Kidney capillary endothelial cell (primary cell): Measurements from ENCODE around the gene OTOF.

Source experiments
- DNase-seq: peaks from one replicate; pipeline ENCODE4 v3.0.0-alpha.2; 2018; ENCODE audit warnings: low spot score

Gene OTOF

GRCh38 chr2:26477911-26478253, at the start of gene OTOF:
Gene OTOF (minus strand): TSS chr2:26478124.
- DNase-seq: no peak

GRCh38 chr2:26526589-26526988, 48.7 kb upstream of the OTOF start:
- DNase-seq: no peak

- DNase-seq: no peak
Observed at GRCh38 chr2:26526105-26526504, 48.2 kb upstream of the OTOF start.

GRCh38 chr2:26523750-26524149, 45.8 kb upstream of the OTOF start:
- no peak for DNase-seq

GRCh38 chr2:26522751-26523171, 44.8 kb upstream of the OTOF start:
- DNase-seq: no peak

GRCh38 chr2:26522325-26522724, 44.4 kb upstream of the OTOF start:
- DNase-seq: no peak

- no peak for DNase-seq
Observed at GRCh38 chr2:26521913-26522180, 43.9 kb upstream of the OTOF start.

- DNase-seq: no peak
Observed at GRCh38 chr2:26521054-26521912, 43.4 kb upstream of the OTOF start.

GRCh38 chr2:26520148-26520449, 42.2 kb upstream of the OTOF start:
- DNase-seq: no peak

- DNase-seq: no peak
Observed at GRCh38 chr2:26519396-26520147, 41.6 kb upstream of the OTOF start.

- no peak for DNase-seq
Observed at GRCh38 chr2:26516781-26517180, 38.9 kb upstream of the OTOF start.

GRCh38 chr2:26516246-26516645, 38.3 kb upstream of the OTOF start:
- no peak for DNase-seq

- no peak for DNase-seq
Observed at GRCh38 chr2:26515771-26516170, 37.8 kb upstream of the OTOF start.

GRCh38 chr2:26514045-26514444, 36.1 kb upstream of the OTOF start:
- no peak for DNase-seq

- no peak for DNase-seq
Observed at GRCh38 chr2:26513261-26513660, 35.3 kb upstream of the OTOF start.

GRCh38 chr2:26511466-26511865, 33.5 kb upstream of the OTOF start:
- DNase-seq: no peak

- DNase-seq: no peak
Observed at GRCh38 chr2:26510344-26510973, 32.5 kb upstream of the OTOF start.

GRCh38 chr2:26509141-26509540, 31.2 kb upstream of the OTOF start:
- no peak for DNase-seq

GRCh38 chr2:26507932-26508331, 30.0 kb upstream of the OTOF start:
- DNase-seq: no peak

- DNase-seq: no peak
Observed at GRCh38 chr2:26507088-26507487, 29.2 kb upstream of the OTOF start.

- no peak for DNase-seq
Observed at GRCh38 chr2:26506279-26506678, 28.4 kb upstream of the OTOF start.

- no peak for DNase-seq
Observed at GRCh38 chr2:26504002-26504401, 26.1 kb upstream of the OTOF start.

- peak; percentile 63 for DNase-seq
Observed at GRCh38 chr2:26503231-26503880, 25.4 kb upstream of the OTOF start.
